ENCODE data around the gene SH3RF3.

Gene SH3RF3

GRCh38 chr2:109209412-109209811, 80.4 kb downstream of the SH3RF3 start:
- no peak for TF ChIP-seq GATA3 (IDR thresholded peaks at IDR 0.05; ENCODE audit: low read depth, low read length)
- no peak for TF ChIP-seq GATA2 (IDR thresholded peaks at IDR 0.05; ENCODE audit: low read depth, low read length)

- no peak for TF ChIP-seq GATA3 (IDR thresholded peaks at IDR 0.05; ENCODE audit: low read depth, low read length)
- TF ChIP-seq GATA2 (IDR thresholded peaks at IDR 0.05; ENCODE audit: low read depth, low read length), result no peak
Measured at GRCh38 chr2:109209941-109210340, 80.9 kb downstream of the SH3RF3 start.

- TF ChIP-seq GATA2 (IDR thresholded peaks at IDR 0.05; ENCODE audit: low read depth, low read length), result no peak
- no peak for TF ChIP-seq GATA3 (IDR thresholded peaks at IDR 0.05; ENCODE audit: low read depth, low read length)
Measured at GRCh38 chr2:109210431-109211200, 81.6 kb downstream of the SH3RF3 start.

GRCh38 chr2:109211315-109211714, 82.3 kb downstream of the SH3RF3 start:
- TF ChIP-seq GATA3 (IDR thresholded peaks at IDR 0.05; ENCODE audit: low read depth, low read length) (no peak), GATA2 (IDR thresholded peaks at IDR 0.05; ENCODE audit: low read depth, low read length) (no peak)

- TF ChIP-seq GATA2 (IDR thresholded peaks at IDR 0.05; ENCODE audit: low read depth, low read length) (no peak), GATA3 (IDR thresholded peaks at IDR 0.05; ENCODE audit: low read depth, low read length) (no peak)
Measured at GRCh38 chr2:109212836-109213563, 84.0 kb downstream of the SH3RF3 start.

GRCh38 chr2:109213646-109214433, 84.8 kb downstream of the SH3RF3 start:
- no peak for TF ChIP-seq GATA3 (IDR thresholded peaks at IDR 0.05; ENCODE audit: low read depth, low read length)
- no peak for TF ChIP-seq GATA2 (IDR thresholded peaks at IDR 0.05; ENCODE audit: low read depth, low read length)

- TF ChIP-seq GATA2 (IDR thresholded peaks at IDR 0.05; ENCODE audit: low read depth, low read length) (no peak), GATA3 (IDR thresholded peaks at IDR 0.05; ENCODE audit: low read depth, low read length) (no peak)
Measured at GRCh38 chr2:109214651-109215371, 85.8 kb downstream of the SH3RF3 start.

GRCh38 chr2:109215866-109216265, 86.9 kb downstream of the SH3RF3 start:
- TF ChIP-seq GATA3 (IDR thresholded peaks at IDR 0.05; ENCODE audit: low read depth, low read length), result no peak
- no peak for TF ChIP-seq GATA2 (IDR thresholded peaks at IDR 0.05; ENCODE audit: low read depth, low read length)

GRCh38 chr2:109216332-109216731, 87.3 kb downstream of the SH3RF3 start:
- TF ChIP-seq GATA2 (IDR thresholded peaks at IDR 0.05; ENCODE audit: low read depth, low read length) (no peak), GATA3 (IDR thresholded peaks at IDR 0.05; ENCODE audit: low read depth, low read length) (no peak)

- TF ChIP-seq GATA3 (IDR thresholded peaks at IDR 0.05; ENCODE audit: low read depth, low read length) (no peak), GATA2 (IDR thresholded peaks at IDR 0.05; ENCODE audit: low read depth, low read length) (no peak)
Measured at GRCh38 chr2:109217362-109218086, 88.5 kb downstream of the SH3RF3 start.

- no peak for TF ChIP-seq GATA2 (IDR thresholded peaks at IDR 0.05; ENCODE audit: low read depth, low read length)
- no peak for TF ChIP-seq GATA3 (IDR thresholded peaks at IDR 0.05; ENCODE audit: low read depth, low read length)
Measured at GRCh38 chr2:109218087-109218791, 89.2 kb downstream of the SH3RF3 start.

GRCh38 chr2:109218792-109219126, 89.8 kb downstream of the SH3RF3 start:
- TF ChIP-seq GATA3 (IDR thresholded peaks at IDR 0.05; ENCODE audit: low read depth, low read length) (no peak), GATA2 (IDR thresholded peaks at IDR 0.05; ENCODE audit: low read depth, low read length) (no peak)

- TF ChIP-seq GATA3 (IDR thresholded peaks at IDR 0.05; ENCODE audit: low read depth, low read length), result no peak
- no peak for TF ChIP-seq GATA2 (IDR thresholded peaks at IDR 0.05; ENCODE audit: low read depth, low read length)
Measured at GRCh38 chr2:109220860-109221259, 91.9 kb downstream of the SH3RF3 start.
